SK-N-SH treated with all-trans-retinoic acid at 6 μM for 48 hours (cell line): ENCODE results near the gene ZNF281.

Source experiments
- ATAC-seq: fragments of 200-7000 bp; cut with Tn5 transposase; 3 replicates; pipeline ENCODE4 v1.9.1; 2020; ENCODE audit warnings: mild to moderate bottlenecking, moderate library complexity
- ARNTL ChIP-seq: fragments of 450-650 bp; formaldehyde crosslinking; IDR thresholded peaks from 2 replicates; pipeline ENCODE4 v1.5.0; 2020; ENCODE audit warnings: low read depth, mild to moderate bottlenecking, moderate library complexity, borderline replicate concordance
- BACH2 ChIP-seq: fragments of 250-450 bp; sonication (Bioruptor Pico); IDR thresholded peaks from 2 replicates; pipeline ENCODE4 v1.9.0; 2021; ENCODE audit warnings: mild to moderate bottlenecking, borderline replicate concordance
- CREB5 ChIP-seq: fragments of 250-450 bp; sonication (Bioruptor Pico); IDR thresholded peaks from 2 replicates; pipeline ENCODE4 v1.5.1; 2020; ENCODE audit warnings: low read depth, mild to moderate bottlenecking, moderate library complexity
- CSDC2 ChIP-seq: fragments of 250-450 bp; sonication (Bioruptor Pico); IDR thresholded peaks from 2 replicates; pipeline ENCODE4 v1.5.0; 2020; ENCODE audit warnings: mild to moderate bottlenecking, moderate library complexity
- CSRNP3 ChIP-seq: fragments of 250-450 bp; sonication (Bioruptor Pico); IDR thresholded peaks from 2 replicates; pipeline ENCODE4 v1.5.1; 2021; ENCODE audit warnings: mild to moderate bottlenecking, moderate library complexity
- ESRRG ChIP-seq: fragments of 250-450 bp; sonication (Bioruptor Pico); IDR thresholded peaks from 2 replicates; pipeline ENCODE4 v1.6.1; 2021; ENCODE audit warnings: mild to moderate bottlenecking
- GLIS3 ChIP-seq: fragments of 250-450 bp; sonication (Bioruptor Pico); IDR thresholded peaks from 2 replicates; pipeline ENCODE4 v1.5.0; 2020; ENCODE audit warnings: mild to moderate bottlenecking, moderate library complexity
- ISL1 ChIP-seq: fragments of 250-450 bp; sonication (Bioruptor Pico); IDR thresholded peaks from 2 replicates; pipeline ENCODE4 v2.1.2; 2022; ENCODE audit warnings: mild to moderate bottlenecking, moderate library complexity
- OSR1 ChIP-seq: fragments of 250-450 bp; sonication (Bioruptor Pico); IDR thresholded peaks from 2 replicates; pipeline ENCODE4 v1.8.0; 2022; ENCODE audit warnings: moderate library complexity, mild to moderate bottlenecking, inconsistent platforms
- PPARA ChIP-seq: fragments of 250-450 bp; sonication (Bioruptor Pico); IDR thresholded peaks from 2 replicates; pipeline ENCODE4 v1.5.0; 2020; ENCODE audit warnings: mild to moderate bottlenecking, borderline replicate concordance
- RARB ChIP-seq: fragments of 250-450 bp; sonication (Bioruptor Pico); IDR thresholded peaks from 2 replicates; pipeline ENCODE4 v1.8.0; 2021; ENCODE audit warnings: mild to moderate bottlenecking, moderate library complexity
- SNAI2 ChIP-seq: fragments of 250-450 bp; sonication (Bioruptor Pico); IDR thresholded peaks from 2 replicates; pipeline ENCODE4 v1.5.0; 2020; ENCODE audit warnings: mild to moderate bottlenecking, moderate library complexity
- TCF4 ChIP-seq: fragments of 250-450 bp; sonication (Bioruptor Pico); IDR thresholded peaks from 2 replicates; pipeline ENCODE4 v1.8.0; 2021; ENCODE audit warnings: mild to moderate bottlenecking, moderate library complexity, borderline replicate concordance
- TOX ChIP-seq: fragments of 250-450 bp; sonication (Bioruptor Pico); IDR thresholded peaks from 2 replicates; pipeline ENCODE4 v1.8.0; 2021; ENCODE audit warnings: mild to moderate bottlenecking, moderate library complexity, borderline replicate concordance
- TSHZ2 ChIP-seq: fragments of 250-450 bp; sonication (Bioruptor Pico); IDR thresholded peaks from 2 replicates; pipeline ENCODE4 v1.5.0; 2020; ENCODE audit warnings: mild to moderate bottlenecking, moderate library complexity
- ZC3H10 ChIP-seq: fragments of 250-450 bp; sonication (Bioruptor Pico); IDR thresholded peaks from 2 replicates; pipeline ENCODE4 v1.5.1; 2021; ENCODE audit warnings: mild to moderate bottlenecking, moderate library complexity
- ZFP3 ChIP-seq: fragments of 250-450 bp; sonication (Bioruptor Pico); IDR thresholded peaks from 2 replicates; pipeline ENCODE4 v1.5.0; 2020; ENCODE audit warnings: mild to moderate bottlenecking, moderate library complexity
- ZFP30 ChIP-seq: fragments of 450-650 bp; formaldehyde crosslinking; IDR thresholded peaks from 2 replicates; pipeline ENCODE4 v1.5.0; 2022; ENCODE audit warnings: mild to moderate bottlenecking, moderate library complexity
- ZNF565 ChIP-seq: fragments of 450-650 bp; formaldehyde crosslinking; conservative IDR thresholded peaks from 2 replicates; pipeline ENCODE4 v1.5.0; 2020; ENCODE audit warnings: low read depth, mild to moderate bottlenecking, moderate library complexity
- ZNF70 ChIP-seq: fragments of 450-650 bp; formaldehyde crosslinking; IDR thresholded peaks from 2 replicates; pipeline ENCODE4 v1.5.0; 2020; ENCODE audit warnings: mild to moderate bottlenecking, moderate library complexity
- ZNF8 ChIP-seq: fragments of 450-650 bp; formaldehyde crosslinking; IDR thresholded peaks from 2 replicates; pipeline ENCODE4 v1.5.0; 2020; ENCODE audit warnings: mild to moderate bottlenecking, moderate library complexity
- TF ChIP-seq, protein P1 (sequence below): fragments of 250-450 bp; sonication (Bioruptor Pico); IDR thresholded peaks from 2 replicates; pipeline ENCODE4 v1.8.0; 2021; ENCODE audit warnings: low read depth, mild to moderate bottlenecking, moderate library complexity, borderline replicate concordance
- TF ChIP-seq, protein P2 (sequence below): fragments of 250-450 bp; sonication (Bioruptor Pico); IDR thresholded peaks from 2 replicates; pipeline ENCODE4 v1.8.0; 2020; ENCODE audit warnings: mild to moderate bottlenecking, moderate library complexity, borderline replicate concordance

ZNF281 gene

DNA sequence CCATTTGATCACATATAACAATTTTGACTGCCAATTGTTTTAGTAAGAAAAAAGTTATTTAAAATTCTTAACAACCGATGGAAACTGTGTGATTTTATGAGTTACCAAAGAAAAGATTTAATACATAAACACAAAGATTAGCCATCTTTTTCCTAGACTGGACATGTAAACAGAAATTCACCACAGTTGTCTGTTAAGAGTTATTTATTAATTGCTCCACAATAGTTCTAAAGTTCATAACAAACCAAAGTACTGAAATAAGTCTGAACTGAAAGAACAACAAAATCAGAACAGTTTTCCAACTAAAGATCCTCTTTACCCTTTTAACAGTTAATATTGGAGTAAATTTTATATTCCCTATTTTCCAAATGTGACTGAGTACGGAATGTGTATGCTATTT, 8.6 kb downstream of the ZNF281 start:
- TF ChIP-seq TOX (CRISPR knock-in tag), result no peak
- TF ChIP-seq, protein P1, sequence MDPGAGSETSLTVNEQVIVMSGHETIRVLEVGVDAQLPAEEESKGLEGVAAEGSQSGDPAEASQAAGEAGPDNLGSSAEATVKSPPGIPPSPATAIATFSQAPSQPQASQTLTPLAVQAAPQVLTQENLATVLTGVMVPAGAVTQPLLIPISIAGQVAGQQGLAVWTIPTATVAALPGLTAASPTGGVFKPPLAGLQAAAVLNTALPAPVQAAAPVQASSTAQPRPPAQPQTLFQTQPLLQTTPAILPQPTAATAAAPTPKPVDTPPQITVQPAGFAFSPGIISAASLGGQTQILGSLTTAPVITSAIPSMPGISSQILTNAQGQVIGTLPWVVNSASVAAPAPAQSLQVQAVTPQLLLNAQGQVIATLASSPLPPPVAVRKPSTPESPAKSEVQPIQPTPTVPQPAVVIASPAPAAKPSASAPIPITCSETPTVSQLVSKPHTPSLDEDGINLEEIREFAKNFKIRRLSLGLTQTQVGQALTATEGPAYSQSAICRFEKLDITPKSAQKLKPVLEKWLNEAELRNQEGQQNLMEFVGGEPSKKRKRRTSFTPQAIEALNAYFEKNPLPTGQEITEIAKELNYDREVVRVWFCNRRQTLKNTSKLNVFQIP (CRISPR knock-in tag), result no peak
- no peak for TF ChIP-seq ESRRG (CRISPR knock-in tag)
- no peak for TF ChIP-seq ZFP30
- TF ChIP-seq TSHZ2 (CRISPR knock-in tag), result no peak
- TF ChIP-seq ZC3H10 (CRISPR knock-in tag), result no peak
- no peak for TF ChIP-seq ISL1 (CRISPR knock-in tag)
- no peak for TF ChIP-seq SNAI2
- TF ChIP-seq ZFP3 (CRISPR knock-in tag), result no peak
- no peak for TF ChIP-seq CREB5 (CRISPR knock-in tag)
- TF ChIP-seq CSDC2 (CRISPR knock-in tag), result no peak
- TF ChIP-seq TCF4, result no peak
- TF ChIP-seq ARNTL (CRISPR knock-in tag), result no peak
- no peak for TF ChIP-seq BACH2 (CRISPR knock-in tag)
- TF ChIP-seq RARB, result no peak
- no peak for TF ChIP-seq OSR1 (CRISPR knock-in tag)
- no peak for TF ChIP-seq ZNF70
- TF ChIP-seq ZNF8, result no peak
- no peak for TF ChIP-seq CSRNP3
- TF ChIP-seq ZNF565 (CRISPR knock-in tag), result no peak
- TF ChIP-seq, all 23 proteins: peak for 0
- ATAC-seq, result no peak

- TF ChIP-seq OSR1 (CRISPR knock-in tag) (no peak), TCF4 (no peak), PPARA (CRISPR knock-in tag) (no peak), ZFP30 (no peak)
- TF ChIP-seq, protein P2, sequence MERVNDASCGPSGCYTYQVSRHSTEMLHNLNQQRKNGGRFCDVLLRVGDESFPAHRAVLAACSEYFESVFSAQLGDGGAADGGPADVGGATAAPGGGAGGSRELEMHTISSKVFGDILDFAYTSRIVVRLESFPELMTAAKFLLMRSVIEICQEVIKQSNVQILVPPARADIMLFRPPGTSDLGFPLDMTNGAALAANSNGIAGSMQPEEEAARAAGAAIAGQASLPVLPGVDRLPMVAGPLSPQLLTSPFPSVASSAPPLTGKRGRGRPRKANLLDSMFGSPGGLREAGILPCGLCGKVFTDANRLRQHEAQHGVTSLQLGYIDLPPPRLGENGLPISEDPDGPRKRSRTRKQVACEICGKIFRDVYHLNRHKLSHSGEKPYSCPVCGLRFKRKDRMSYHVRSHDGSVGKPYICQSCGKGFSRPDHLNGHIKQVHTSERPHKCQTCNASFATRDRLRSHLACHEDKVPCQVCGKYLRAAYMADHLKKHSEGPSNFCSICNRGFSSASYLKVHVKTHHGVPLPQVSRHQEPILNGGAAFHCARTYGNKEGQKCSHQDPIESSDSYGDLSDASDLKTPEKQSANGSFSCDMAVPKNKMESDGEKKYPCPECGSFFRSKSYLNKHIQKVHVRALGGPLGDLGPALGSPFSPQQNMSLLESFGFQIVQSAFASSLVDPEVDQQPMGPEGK, result no peak
- ATAC-seq, result no peak
Observed at GRCh38 chr1:200400556-200400955, 9.3 kb downstream of the ZNF281 start.

GRCh38 chr1:200399860-200400259, 10.0 kb downstream of the ZNF281 start:
- no peak for ATAC-seq
- TF ChIP-seq ZNF70 (no peak), ZFP3 (CRISPR knock-in tag) (no peak), GLIS3 (CRISPR knock-in tag) (no peak), TCF4 (no peak)
- TF ChIP-seq, protein P2, result no peak
